ENCODE measurements around the gene DCDC2. TPM values are rescaled to one million over a fixed set of nuclear protein-coding genes. Genes with fewer than 3 reads are reported as not detected.

The DCDC2 gene
- total RNA-seq, 2 experiments from 2014 or later = 0.06 TPM; not detected in 1

- ChIA-PET CTCF (ENCODE audit: unreplicated experiment) (no interaction called here), POLR2A (no interaction called here)
- no peak overlapping the region for H3K27ac ChIP-seq (ENCODE audit: low read depth, low read length, poor library complexity, severe bottlenecking)
- no peak overlapping the region for H2AFZ ChIP-seq (ENCODE audit: low read length)
- TF ChIP-seq EZH2phosphoT487 (IDR thresholded peaks at IDR 0.05; ENCODE audit: borderline replicate concordance, low read depth, low read length) = no peak
- no peak for TF ChIP-seq CTCF (conservative IDR thresholded peaks at IDR 0.05; ENCODE audit: low read length)
- no peak overlapping the region for H3K4me3 ChIP-seq (ENCODE audit: low read depth, low read length, poor library complexity, severe bottlenecking)
- H3K79me2 ChIP-seq (ENCODE audit: insufficient read depth, low read depth, low read length) = no peaks in the 10 kb centered on the region
- no peaks in the 10 kb centered on the region for H4K20me1 ChIP-seq (ENCODE audit: insufficient read depth, low read length)
- intact Hi-C loops (cut with micrococcal nuclease; ENCODE audit: unreplicated experiment) = no loop called here
- H3K4me1 ChIP-seq (ENCODE audit: insufficient read depth, low read length, poor library complexity, severe bottlenecking) = no peaks in the 10 kb centered on the region
- BruUV-seq (replicated peaks) = no TSS peak
- H3K4me2 ChIP-seq (ENCODE audit: low read length) = no peak overlapping the region
- H3K36me3 ChIP-seq (ENCODE audit: insufficient read depth, low read length) = no peaks in the 10 kb centered on the region
- no peaks in the 10 kb centered on the region for H3K9me3 ChIP-seq (ENCODE audit: low read length)
- no peaks in the 10 kb centered on the region for H3K9me2 ChIP-seq (ENCODE audit: insufficient read depth, low read length)
- DNase-seq (ENCODE audit: low spot score) = no peak
These were observed 203.7 kb downstream of the DCDC2 start for GRCh38 chr6:24154121-24154520.

GRCh38 chr6:24152014-24152413 lies 205.8 kb downstream of the DCDC2 start:
- intact Hi-C loops (cut with micrococcal nuclease; ENCODE audit: unreplicated experiment) = no loop called here
- no peak overlapping the region for H3K4me3 ChIP-seq (ENCODE audit: low read depth, low read length, poor library complexity, severe bottlenecking)
- CTCF ChIA-PET (ENCODE audit: unreplicated experiment) = no interaction called here
- no peaks in the 10 kb centered on the region for H3K4me1 ChIP-seq (ENCODE audit: insufficient read depth, low read length, poor library complexity, severe bottlenecking)
- DNase-seq (ENCODE audit: low spot score) = no peak
- TF ChIP-seq EZH2phosphoT487 (IDR thresholded peaks at IDR 0.05; ENCODE audit: borderline replicate concordance, low read depth, low read length) (no peak), CTCF (conservative IDR thresholded peaks at IDR 0.05; ENCODE audit: low read length) (no peak)
- H4K20me1 ChIP-seq (ENCODE audit: insufficient read depth, low read length) = no peaks in the 10 kb centered on the region
- POLR2A ChIA-PET = interaction anchor here (0.7 kb wide), 1 partner anchor 60 kb away, joined by 3 read pairs; no protein-coding TSS in a partner anchor
- H3K79me2 ChIP-seq (ENCODE audit: insufficient read depth, low read depth, low read length) = no peaks in the 10 kb centered on the region
- no TSS peak for BruUV-seq (replicated peaks)
- no peaks in the 10 kb centered on the region for H3K9me2 ChIP-seq (ENCODE audit: insufficient read depth, low read length)
- no peaks in the 10 kb centered on the region for H3K36me3 ChIP-seq (ENCODE audit: insufficient read depth, low read length)
- no peak overlapping the region for H3K4me2 ChIP-seq (ENCODE audit: low read length)
- no peaks in the 10 kb centered on the region for H3K9me3 ChIP-seq (ENCODE audit: low read length)
- no peak overlapping the region for H2AFZ ChIP-seq (ENCODE audit: low read length)
- H3K27ac ChIP-seq (ENCODE audit: low read depth, low read length, poor library complexity, severe bottlenecking) = no peak overlapping the region

DNA sequence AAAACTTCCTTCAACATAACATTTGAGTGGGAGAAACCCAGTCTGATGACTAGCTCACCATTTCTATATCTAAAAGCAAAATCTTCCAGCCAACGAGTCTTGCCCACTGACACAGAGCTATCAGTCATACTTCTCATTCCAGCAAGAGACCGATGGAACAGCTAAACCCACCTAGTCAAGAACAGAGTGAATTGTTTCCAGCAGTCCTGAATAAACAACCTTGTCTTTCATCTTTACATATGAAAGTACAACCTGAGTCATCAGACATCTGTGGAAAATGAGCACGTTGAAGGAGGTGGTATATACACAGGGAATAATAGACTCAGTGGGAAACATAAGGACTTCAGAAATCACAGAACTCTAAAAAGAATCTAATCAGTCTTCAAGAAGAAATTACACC lies 208.0 kb downstream of the DCDC2 start:
- POLR2A ChIA-PET = interaction anchor here (0.6 to 1.2 kb wide), 4 partner anchors 17 to 475 kb away, joined by 3 read pairs; no protein-coding TSS in a partner anchor
- Histone ChIP-seq H3K4me3 (ENCODE audit: low read depth, low read length, poor library complexity, severe bottlenecking) (no peak overlapping the region), H3K9me2 (ENCODE audit: insufficient read depth, low read length) (no peaks in the 10 kb centered on the region), H3K79me2 (ENCODE audit: insufficient read depth, low read depth, low read length) (no peaks in the 10 kb centered on the region), H4K20me1 (ENCODE audit: insufficient read depth, low read length) (no peaks in the 10 kb centered on the region), H2AFZ (ENCODE audit: low read length) (no peak overlapping the region), H3K4me1 (ENCODE audit: insufficient read depth, low read length, poor library complexity, severe bottlenecking) (no peaks in the 10 kb centered on the region), H3K4me2 (ENCODE audit: low read length) (no peak overlapping the region), H3K9me3 (ENCODE audit: low read length) (no peaks in the 10 kb centered on the region), H3K36me3 (ENCODE audit: insufficient read depth, low read length) (no peaks in the 10 kb centered on the region), H3K27ac (ENCODE audit: low read depth, low read length, poor library complexity, severe bottlenecking) (no peak overlapping the region)
- no TSS peak for BruUV-seq (replicated peaks)
- TF ChIP-seq CTCF (conservative IDR thresholded peaks at IDR 0.05; ENCODE audit: low read length) (no peak), EZH2phosphoT487 (IDR thresholded peaks at IDR 0.05; ENCODE audit: borderline replicate concordance, low read depth, low read length) (no peak)
- DNase-seq (ENCODE audit: low spot score) = no peak
- CTCF ChIA-PET (ENCODE audit: unreplicated experiment) = no interaction called here
- intact Hi-C loops (cut with micrococcal nuclease; ENCODE audit: unreplicated experiment) = no loop called here
